Measurements from ENCODE around the gene EPHA3.

- TF ChIP-seq CTCF (IDR thresholded peaks at IDR 0.05 in 2 of 3, conservative IDR thresholded peaks at IDR 0.05 in 1 of 3; ENCODE audit: insufficient read depth in 2 of 3, low read depth in 1 of 3, low read length in 3 of 3) (no peak), NEUROD1 (IDR thresholded peaks at IDR 0.05; ENCODE audit: borderline replicate concordance, low read depth, low read length, partially characterized antibody) (no peak), EZH2 (IDR thresholded peaks at IDR 0.05; ENCODE audit: borderline replicate concordance, low read depth, low read length) (no peak), NCOR1 (IDR thresholded peaks at IDR 0.05) (no peak), HSF4 (CRISPR knock-in tag; IDR thresholded peaks at IDR 0.05; ENCODE audit: borderline replicate concordance) (no peak), PKNOX1 (IDR thresholded peaks at IDR 0.05) (no peak), E2F4 (CRISPR knock-in tag; IDR thresholded peaks at IDR 0.05; ENCODE audit: low read depth) (no peak), ATF2 (CRISPR knock-in tag; IDR thresholded peaks at IDR 0.05) (no peak), POLR2AphosphoS5 (IDR thresholded peaks at IDR 0.05; ENCODE audit: control insufficient read depth, insufficient read depth, low read depth, low read length) (no peak), ARHGAP35 (IDR thresholded peaks at IDR 0.05; ENCODE audit: partially characterized antibody) (no peak)
These were observed 156.7 kb downstream of the EPHA3 start for GRCh38 chr3:89264037-89264560.

Data from K562 (cell line).